ENCODE measurements around the gene RAB3C.

RAB3C gene

GRCh38 chr5:58891086-58891970 is 308.5 kb downstream of the RAB3C start:
- peak; percentile 54 for DNase-seq

- DNase-seq: no peak
Measured at GRCh38 chr5:58891971-58892343, 309.1 kb downstream of the RAB3C start.

GRCh38 chr5:58893551-58893950 is 310.7 kb downstream of the RAB3C start:
- DNase-seq: no peak

GRCh38 chr5:58898006-58898405 is 315.1 kb downstream of the RAB3C start:
- no peak for DNase-seq

GRCh38 chr5:58898538-58898937 is 315.7 kb downstream of the RAB3C start:
- DNase-seq: no peak

- DNase-seq: no peak
Measured at GRCh38 chr5:58901271-58901670, 318.4 kb downstream of the RAB3C start.

- no peak for DNase-seq
Measured at GRCh38 chr5:58902305-58902704, 319.4 kb downstream of the RAB3C start.

GRCh38 chr5:58902765-58903164 is 319.9 kb downstream of the RAB3C start:
- no peak for DNase-seq

- DNase-seq: no peak
Measured at GRCh38 chr5:58904737-58905136, 321.9 kb downstream of the RAB3C start.

GRCh38 chr5:58905944-58906343 is 323.1 kb downstream of the RAB3C start:
- no peak for DNase-seq
